Esophagus squamous epithelium (tissue), 4 donors: ENCODE data around the gene ISG15.
"Not testable (repeated sequence)": the region's sequence is repeated elsewhere in the genome, so short reads cannot be mapped to it uniquely, and the experiment has no call there.

ENCODE experiments used
- CTCF ChIP-seq, 6 experiments: fragments of 450-650 bp in 4 of 6; fragments of 200-600 bp in 2 of 6; sonication (generic) in 2 of 6; IDR thresholded peaks; one replicate each; pipeline ENCODE4 v1.5.1; 2016 to 2019; ENCODE audit warnings: antibody characterized with exemption in 6 of 6, mild to moderate bottlenecking in 4 of 6, moderate library complexity in 4 of 6
- POLR2A ChIP-seq, 4 donors: fragments of 450-650 bp; IDR thresholded peaks; one replicate each; pipeline ENCODE4 v1.6.1; 2017; ENCODE audit warnings: antibody characterized with exemption in 4 of 4, mild to moderate bottlenecking in 4 of 4, moderate library complexity in 3 of 4

GRCh38 chr1:1018321-1018685 lies 5.0 kb downstream of the ISG15 start:
- not testable (repeated sequence) for TF ChIP-seq POLR2A, CTCF (IDR thresholded peaks at IDR 0.05)
